GM12878 (cell line): ENCODE results near the gene KRTAP5-3. TPM values are rescaled to one million over a fixed set of nuclear protein-coding genes. Genes with fewer than 3 reads are reported as not detected.

Experiments
- ATAC-seq: fragments of 200-7000 bp; cut with Tn5 transposase; 3 replicates; pipeline ENCODE4 v1.9.1; 2020; ENCODE audit warnings: mild to moderate bottlenecking, moderate library complexity
- BruUV-seq: library from RNA; stranded (reverse); fragments of 400-500 nt; replicated peaks from 2 replicates; lab custom pipeline; 2021; lab: Mats Ljungman, UMichigan
- CTCF ChIA-PET: fragments of 300-600 bp; sonication (Branson Sonifier 250); formaldehyde crosslinking; extraction: SDS; loops from one replicate; lab custom pipeline; 2021; ENCODE audit warnings: inconsistent platforms; lab: Yijun Ruan, JAX
- POLR2A ChIA-PET: fragments of 350-600 bp; formaldehyde crosslinking; extraction: SDS; loops from one replicate; lab custom pipeline; 2021; ENCODE audit warnings: inconsistent platforms; lab: Charles Lee
- RAD21 ChIA-PET: fragments of 300-600 bp; sonication (Branson Sonifier 250); formaldehyde crosslinking; loops from one replicate; lab custom pipeline; 2023; ENCODE audit warnings: antibody characterized with exemption; ENCODE audit not compliant: unreplicated experiment; lab: Charles Lee
- SMC1A ChIA-PET: fragments of 300-600 bp; sonication (Branson Sonifier 250); formaldehyde crosslinking; loops from one replicate; lab custom pipeline; 2023; ENCODE audit not compliant: unreplicated experiment, uncharacterized antibody; lab: Charles Lee
- DNase-seq: peaks from one replicate; pipeline ENCODE4 v3.0.0-alpha.2; 2011; ENCODE audit warnings: low read depth, low spot score
- FAIRE-seq: peaks from 3 replicates; lab custom pipeline; 2011; peaks lifted over from hg19 to GRCh38; lab: Jason Lieb, UNC
- H2AFZ ChIP-seq: 2 replicates; pipeline ENCODE4 v1.6.0; 2011; ENCODE audit warnings: low read depth, low read length, control low read depth; ENCODE audit not compliant: control insufficient read depth
- H3K27ac ChIP-seq: 2 replicates; pipeline ENCODE4 v1.5.1; 2011; ENCODE audit warnings: control low read depth; ENCODE audit not compliant: control insufficient read depth, insufficient read depth
- H3K27me3 ChIP-seq, 2 experiments: replicated peaks in 1 of 2; 2 replicates each; pipeline versions ENCODE4 v1.6.0 to v1.6.1; 2011; ENCODE audit warnings: low read length in 1 of 2; ENCODE audit not compliant: control insufficient read depth in 2 of 2, insufficient read depth in 2 of 2
- H3K36me3 ChIP-seq, 2 experiments: 2 replicates each; pipeline ENCODE4 v1.5.1; 2011; ENCODE audit warnings: low read length in 1 of 2; ENCODE audit not compliant: control insufficient read depth in 2 of 2, insufficient read depth in 2 of 2
- H3K4me1 ChIP-seq: 2 replicates; pipeline ENCODE4 v1.6.1; 2011; ENCODE audit warnings: mild to moderate bottlenecking, low read length, moderate library complexity, mixed read lengths; ENCODE audit not compliant: control insufficient read depth, insufficient read depth
- H3K4me2 ChIP-seq: 2 replicates; pipeline ENCODE4 v1.6.0; 2011; ENCODE audit warnings: control low read depth; ENCODE audit not compliant: control insufficient read depth, insufficient read depth
- H3K4me3 ChIP-seq: fragments of 200-600 bp; sonication (generic); 2 replicates; pipeline ENCODE4 v1.5.1; 2016
- H3K79me2 ChIP-seq: 2 replicates; pipeline ENCODE4 v1.6.0; 2011; ENCODE audit warnings: low read length; ENCODE audit not compliant: control insufficient read depth, insufficient read depth
- H3K9ac ChIP-seq: 2 replicates; pipeline ENCODE4 v1.8.0; 2011; ENCODE audit warnings: low read length, control low read depth, mixed read lengths; ENCODE audit not compliant: control insufficient read depth, insufficient read depth
- H3K9me3 ChIP-seq: replicated peaks from 3 replicates; pipeline ENCODE4 v1.5.1; 2011; ENCODE audit warnings: mild to moderate bottlenecking, low read length; ENCODE audit not compliant: control insufficient read depth, insufficient read depth
- H4K20me1 ChIP-seq: 2 replicates; pipeline ENCODE4 v1.6.0; 2011; ENCODE audit not compliant: control insufficient read depth, insufficient read depth
- NFYA ChIP-seq: IDR thresholded peaks from 2 replicates; pipeline ENCODE4 v1.6.1; 2011; ENCODE audit warnings: low read depth, mild to moderate bottlenecking, low read length, improper control_type of control experiment, borderline replicate concordance
- NR2C1 ChIP-seq: fragments of 450-650 bp; IDR thresholded peaks from 2 replicates; pipeline ENCODE4 v1.6.1; 2017; ENCODE audit warnings: antibody characterized with exemption, mild to moderate bottlenecking, moderate library complexity
- SRF ChIP-seq, 2 experiments: IDR thresholded peaks; 2 replicates each; pipeline ENCODE4 v1.6.1; 2011; ENCODE audit warnings: low read depth in 2 of 2, low read length in 2 of 2, mild to moderate bottlenecking in 1 of 2, moderate library complexity in 1 of 2
- TARDBP ChIP-seq: IDR thresholded peaks from 2 replicates; pipeline ENCODE4 v1.6.1; 2016; ENCODE audit warnings: borderline replicate concordance
- WRNIP1 ChIP-seq: IDR thresholded peaks from 2 replicates; pipeline ENCODE4 v1.6.1; 2011; ENCODE audit warnings: low read depth, low read length, improper control_type of control experiment, borderline replicate concordance
- WGBS: methylation state at CpG from one replicate; pipeline ENCODE4 v1.1.6; 2016; ENCODE audit warnings: low lambda C conversion rate; ENCODE audit not compliant: insufficient replicate concordance, insufficient coverage; ENCODE audit errors: missing lambda C conversion rate; 5-methylcytosine and 5-hydroxymethylcytosine counted together
- in situ Hi-C: fragments of 300-500 bp; cut with MboI; formaldehyde crosslinking; loops from 9 replicates; pipeline ENCODE4 v1.14.3; 2018; ENCODE audit warnings: mixed read lengths
- intact Hi-C: fragments of 100-400 bp; cut with micrococcal nuclease; formaldehyde crosslinking; loops from one replicate; pipeline ENCODE4 v1.14.2; 2022; ENCODE audit not compliant: unreplicated experiment
- polyA plus RNA-seq, 11 experiments: library from polyadenylated mRNA; depleted of rRNA in 4 of 11; unstranded in 6 of 11; stranded (reverse) in 5 of 11; fragments of >200 nt; fragmentation: Nextera tagmentation in 4 of 11; fragmentation: Illumina TruSeq in 1 of 11; extraction: Ambion mirVana in 4 of 11; extraction: Trizol in 1 of 11; gene quantifications; 1 replicate in 1 of 11; 2 replicates in 10 of 11; pipeline versions ENCODE4 v1.2.1 to v1.2.3, GENCODE V29; 2011 to 2016; ENCODE audit warnings: inconsistent platforms in 2 of 11, missing spikeins in 2 of 11, low read depth in 1 of 11
- total RNA-seq, 4 experiments: library from RNA; depleted of rRNA in 3 of 4; stranded (reverse); fragments of >200 nt in 3 of 4; fragmentation: Illumina TruSeq in 1 of 4; extraction: Trizol in 1 of 4; gene quantifications; 2 replicates each; pipeline versions ENCODE4 v1.2.1 to v1.2.3, GENCODE V29; 2013 to 2021
- TF ChIP-seq, protein P1 (sequence below): IDR thresholded peaks from 2 replicates; pipeline ENCODE4 v1.6.1; 2012; ENCODE audit warnings: low read depth, low read length, improper control_type of control experiment

The KRTAP5-3 gene
- total and polyA plus RNA-seq, 10 of the 15 experiments (the other 5 are each of a cell fraction or from before 2014, with no cell fraction given): not detected

- H3K27me3 ChIP-seq: no peaks in the 10 kb centered on the region; a peak in 1 of 4 replicates
- H3K4me3 ChIP-seq: no peak overlapping the region
- ChIA-PET SMC1A (no interaction called here), RAD21 (no interaction called here), POLR2A (no interaction called here), CTCF (interaction anchor here (1.0 kb wide), 1 partner anchor 16 kb away, joined by 3 read pairs; no protein-coding TSS in a partner anchor)
- H3K9me3 ChIP-seq: no peaks in the 10 kb centered on the region
- H3K4me1 ChIP-seq: no peaks in the 10 kb centered on the region
- no peaks in the 10 kb centered on the region for H3K79me2 ChIP-seq
- ATAC-seq (no peak), FAIRE-seq (no peak), DNase-seq (no peak)
- no peak overlapping the region for H3K9ac ChIP-seq
- H3K27ac ChIP-seq: no peak overlapping the region
- no peaks in the 10 kb centered on the region for H3K36me3 ChIP-seq
- intact Hi-C loops (no loop called here), in situ Hi-C loops (no loop called here)
- no peak overlapping the region for H3K4me2 ChIP-seq
- BruUV-seq: no TSS peak
- WGBS: 39% methylated on average over 10 of the region's 10 CpGs
- H4K20me1 ChIP-seq: no peaks in the 10 kb centered on the region
- H2AFZ ChIP-seq: no peak overlapping the region
- no peak for TF ChIP-seq SRF (IDR thresholded peaks at IDR 0.05; ENCODE audit: low read depth in 2 of 2, low read length in 2 of 2)
- TF ChIP-seq NR2C1: no peak
- TF ChIP-seq, protein P1, sequence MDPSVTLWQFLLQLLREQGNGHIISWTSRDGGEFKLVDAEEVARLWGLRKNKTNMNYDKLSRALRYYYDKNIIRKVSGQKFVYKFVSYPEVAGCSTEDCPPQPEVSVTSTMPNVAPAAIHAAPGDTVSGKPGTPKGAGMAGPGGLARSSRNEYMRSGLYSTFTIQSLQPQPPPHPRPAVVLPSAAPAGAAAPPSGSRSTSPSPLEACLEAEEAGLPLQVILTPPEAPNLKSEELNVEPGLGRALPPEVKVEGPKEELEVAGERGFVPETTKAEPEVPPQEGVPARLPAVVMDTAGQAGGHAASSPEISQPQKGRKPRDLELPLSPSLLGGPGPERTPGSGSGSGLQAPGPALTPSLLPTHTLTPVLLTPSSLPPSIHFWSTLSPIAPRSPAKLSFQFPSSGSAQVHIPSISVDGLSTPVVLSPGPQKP: no peak
- TF ChIP-seq WRNIP1: no peak
- TF ChIP-seq NFYA: no peak
- TF ChIP-seq TARDBP: no peak
Observed at GRCh38 chr11:1633864-1634263, 25.6 kb upstream of the KRTAP5-3 start.
